IPS-18a (cell line): ENCODE data around the gene OR4S2.

Experiments
- H3K27ac ChIP-seq: one replicate; pipeline ENCODE4 v1.5.1; 2013; ENCODE audit warnings: low read length
- H3K27me3 ChIP-seq: one replicate; pipeline ENCODE4 v1.6.1; 2013; ENCODE audit warnings: mild to moderate bottlenecking, low read length; ENCODE audit not compliant: control insufficient read depth, insufficient read depth
- H3K36me3 ChIP-seq: one replicate; pipeline ENCODE4 v1.6.1; 2013; ENCODE audit warnings: low read depth, low read length; ENCODE audit not compliant: control insufficient read depth
- H3K4me1 ChIP-seq: one replicate; pipeline ENCODE4 v1.6.1; 2013; ENCODE audit warnings: low read depth, low read length; ENCODE audit not compliant: control insufficient read depth
- H3K4me3 ChIP-seq: one replicate; pipeline ENCODE4 v1.5.1; 2013; ENCODE audit warnings: low read length
- H3K9ac ChIP-seq: one replicate; pipeline ENCODE4 v1.6.1; 2013; ENCODE audit warnings: mild to moderate bottlenecking, low read length, moderate library complexity
- H3K9me3 ChIP-seq: one replicate; pipeline ENCODE4 v1.6.1; 2013; ENCODE audit warnings: low read depth, low read length; ENCODE audit not compliant: control insufficient read depth

Gene OR4S2, protein sequence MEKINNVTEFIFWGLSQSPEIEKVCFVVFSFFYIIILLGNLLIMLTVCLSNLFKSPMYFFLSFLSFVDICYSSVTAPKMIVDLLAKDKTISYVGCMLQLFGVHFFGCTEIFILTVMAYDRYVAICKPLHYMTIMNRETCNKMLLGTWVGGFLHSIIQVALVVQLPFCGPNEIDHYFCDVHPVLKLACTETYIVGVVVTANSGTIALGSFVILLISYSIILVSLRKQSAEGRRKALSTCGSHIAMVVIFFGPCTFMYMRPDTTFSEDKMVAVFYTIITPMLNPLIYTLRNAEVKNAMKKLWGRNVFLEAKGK

DNA sequence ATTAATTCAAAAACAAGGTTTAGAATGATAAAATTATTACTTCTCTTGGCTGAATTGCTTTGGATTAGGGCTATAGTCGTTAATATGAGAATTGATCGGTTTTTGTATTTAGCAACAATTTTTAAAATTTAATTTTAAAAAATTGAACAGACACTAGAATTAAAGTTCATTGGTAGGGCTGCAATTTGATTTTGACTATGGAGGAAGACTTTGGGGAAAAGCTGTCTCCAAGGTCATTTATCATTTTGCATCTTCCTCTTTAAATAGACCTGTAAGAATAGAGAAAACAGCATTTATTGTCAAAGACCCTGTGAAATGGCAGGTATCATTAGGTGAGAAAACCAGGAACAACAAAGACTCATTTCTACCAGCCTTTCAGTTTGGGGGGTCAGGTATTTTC lies at the start of gene OR4S2:
TSS of gene OR4S2 (plus strand) at position 301 of the 400 bp plus-strand sequence. CDS start 2,577 bp downstream, outside the sequence.
- Histone ChIP-seq H3K4me1 (no peaks in the 10 kb centered on the region), H3K27me3 (no peaks in the 10 kb centered on the region), H3K27ac (no peak within 1 kb of the TSS), H3K9me3 (peaks cover 30% of the 10 kb centered on the region), H3K9ac (no peak within 1 kb of the TSS), H3K4me3 (no peak within 1 kb of the TSS), H3K36me3 (no peaks in the 10 kb centered on the region)

DNA sequence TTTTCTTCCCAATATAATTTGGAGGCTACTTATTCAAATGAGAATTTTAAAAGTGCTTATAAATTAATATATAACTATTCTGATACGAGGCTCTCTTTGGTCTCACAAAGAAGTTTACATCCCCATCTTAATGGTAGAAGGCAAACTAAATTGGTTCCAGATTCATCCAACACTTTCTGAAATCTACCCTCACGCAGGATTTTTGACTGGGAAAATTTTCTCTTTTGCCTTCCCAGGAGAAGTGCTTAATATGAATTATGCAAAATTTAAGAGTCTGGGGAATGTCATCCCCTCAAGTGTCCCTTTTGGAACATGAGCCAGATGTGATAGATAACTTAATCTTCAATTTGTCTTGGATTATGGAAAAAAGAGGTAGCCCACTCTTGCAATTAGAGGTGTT lies 40.6 kb upstream of the OR4S2 start, which contains the start of gene OR4C11:
TSS of gene OR4C11 (minus strand) at position 101 of the 400 bp plus-strand sequence. CDS start 3,272 bp downstream, outside the sequence.
- H3K36me3 ChIP-seq = no peaks in the 10 kb centered on the region
- no peak within 1 kb of the TSS for H3K4me3 ChIP-seq
- H3K9ac ChIP-seq = no peak within 1 kb of the TSS
- H3K27me3 ChIP-seq = no peaks in the 10 kb centered on the region
- no peak within 1 kb of the TSS for H3K27ac ChIP-seq
- peaks cover 31% of the 10 kb centered on the region for H3K9me3 ChIP-seq
- no peaks in the 10 kb centered on the region for H3K4me1 ChIP-seq

DNA sequence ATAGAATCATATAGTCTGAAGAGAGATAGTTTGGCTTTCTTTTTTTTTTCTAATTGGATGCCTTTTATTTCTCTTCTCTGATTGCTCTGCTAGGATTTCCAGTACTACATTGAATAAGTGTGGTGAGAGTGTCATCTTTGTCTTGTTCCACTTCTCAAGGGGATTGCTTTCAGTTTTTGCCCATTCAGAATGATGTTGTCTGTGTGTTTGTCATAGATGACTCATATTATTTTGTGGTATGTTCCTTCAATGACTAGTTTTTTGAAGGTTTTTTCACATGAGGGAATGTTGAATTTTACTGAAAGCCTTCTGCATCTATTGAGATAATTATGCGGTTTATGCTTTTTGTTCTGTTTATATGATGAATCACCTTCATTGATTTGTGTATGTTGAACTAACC lies 23.6 kb upstream of the OR4S2 start:
- no peak overlapping the region for H3K27ac ChIP-seq

DNA sequence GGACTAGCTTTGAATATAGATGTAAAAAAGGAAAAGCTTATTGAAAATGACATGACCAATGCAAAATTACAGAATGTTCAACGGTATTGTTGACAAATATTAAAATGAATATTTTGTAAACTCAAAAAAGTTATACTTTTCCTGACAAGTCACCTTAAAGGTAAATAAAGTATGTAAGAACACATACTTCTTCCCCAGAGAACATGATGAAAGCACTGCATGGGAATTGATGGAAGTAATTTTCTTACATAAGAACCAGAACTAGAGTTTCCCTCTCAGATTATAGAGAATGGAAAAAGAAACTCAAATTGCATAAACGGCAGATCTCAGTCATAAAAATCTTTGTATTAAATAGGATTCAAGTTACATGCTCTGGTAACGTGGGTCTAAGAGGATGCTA lies 13.3 kb upstream of the OR4S2 start, which contains the start of gene OR4P4:
TSS of gene OR4P4 (plus strand) at position 301 of the 400 bp plus-strand sequence.
- Histone ChIP-seq H3K36me3 (no peaks in the 10 kb centered on the region), H3K4me3 (no peak within 1 kb of the TSS), H3K27ac (no peak within 1 kb of the TSS), H3K4me1 (no peaks in the 10 kb centered on the region), H3K9ac (no peak within 1 kb of the TSS), H3K27me3 (no peaks in the 10 kb centered on the region), H3K9me3 (peaks cover 32% of the 10 kb centered on the region)

More for the DNA sequence above, 23.6 kb upstream of the OR4S2 start:
- Histone ChIP-seq H3K9me3 (peaks cover 8% of the 10 kb centered on the region), H3K36me3 (no peaks in the 10 kb centered on the region), H3K4me3 (no peak overlapping the region), H3K4me1 (no peaks in the 10 kb centered on the region), H3K27me3 (no peaks in the 10 kb centered on the region), H3K9ac (no peak overlapping the region)

DNA sequence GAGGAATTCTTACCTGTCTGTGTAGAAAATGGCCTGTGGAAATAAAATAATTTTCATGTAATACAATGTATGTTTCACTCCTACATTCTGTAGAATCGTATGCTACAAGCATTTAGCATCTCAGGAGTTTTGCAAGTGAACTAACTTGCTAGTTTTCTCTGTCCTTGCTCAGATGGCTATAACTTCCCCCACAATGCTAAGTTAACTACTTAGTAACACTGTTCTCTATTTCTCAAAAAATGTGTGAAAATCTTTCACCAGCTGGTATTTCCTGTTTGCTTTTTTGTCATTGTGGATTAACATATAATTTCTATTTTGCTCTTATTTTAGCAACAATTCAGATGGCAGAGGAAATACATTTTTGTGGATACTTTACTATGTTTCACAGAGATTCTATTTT lies 4.4 kb downstream of the OR4S2 start:
- no peak overlapping the region for H3K9ac ChIP-seq
- H3K4me1 ChIP-seq = no peaks in the 10 kb centered on the region
- no peak overlapping the region for H3K27ac ChIP-seq
- no peak overlapping the region for H3K4me3 ChIP-seq
- no peaks in the 10 kb centered on the region for H3K27me3 ChIP-seq
- H3K9me3 ChIP-seq = peaks cover 42% of the 10 kb centered on the region
- H3K36me3 ChIP-seq = no peaks in the 10 kb centered on the region

DNA sequence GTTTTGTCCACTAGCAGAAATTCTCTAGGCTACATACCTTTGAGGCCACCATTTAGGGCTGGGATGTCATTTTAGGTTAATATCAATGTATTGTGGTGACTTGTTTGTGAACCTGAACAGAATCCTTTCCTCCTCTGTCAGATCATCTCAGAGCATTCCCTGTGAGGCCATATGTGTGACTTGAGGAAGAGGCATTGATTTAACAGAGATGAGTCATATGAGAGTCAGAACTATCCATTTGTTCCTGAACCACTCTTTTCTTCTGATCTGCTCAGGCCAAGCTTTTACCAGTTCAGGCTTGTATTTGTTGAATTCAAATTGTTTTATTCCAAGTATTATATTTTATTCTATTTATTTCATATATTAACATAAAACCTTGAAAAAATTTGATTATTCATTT lies 7.0 kb downstream of the OR4S2 start:
- Histone ChIP-seq H3K9me3 (peaks cover 50% of the 10 kb centered on the region), H3K36me3 (no peaks in the 10 kb centered on the region), H3K9ac (no peak overlapping the region), H3K4me1 (no peaks in the 10 kb centered on the region), H3K27me3 (no peaks in the 10 kb centered on the region), H3K4me3 (no peak overlapping the region), H3K27ac (no peak overlapping the region)

DNA sequence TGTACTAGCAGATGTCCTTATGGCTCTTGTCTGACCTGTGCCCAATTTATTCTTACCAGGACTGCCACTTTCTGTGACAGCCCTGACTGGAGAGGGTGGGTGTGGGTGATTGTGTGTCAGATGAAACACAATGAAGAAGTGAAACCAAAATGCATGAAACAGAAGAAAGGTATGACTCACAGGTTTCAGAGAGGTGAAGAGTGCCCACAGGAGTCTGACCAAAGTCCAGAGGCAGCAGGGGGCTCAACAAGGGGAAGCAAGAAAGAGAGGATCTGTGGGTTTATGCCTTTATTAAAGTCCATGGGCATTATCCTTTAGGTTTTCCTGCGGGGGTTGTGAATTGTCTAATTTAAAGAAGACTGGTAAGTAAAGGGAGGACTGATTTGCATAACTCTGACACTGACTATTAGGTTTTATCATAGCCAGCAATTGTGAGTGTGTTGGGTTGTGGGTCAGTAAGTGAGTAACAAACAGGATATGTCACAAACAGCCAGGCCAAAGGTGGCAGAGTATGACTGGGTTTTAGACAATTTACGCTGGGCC lies 10.0 kb downstream of the OR4S2 start:
- Histone ChIP-seq H3K4me3 (no peak overlapping the region), H3K4me1 (no peaks in the 10 kb centered on the region), H3K27me3 (no peaks in the 10 kb centered on the region), H3K9ac (no peak overlapping the region), H3K27ac (no peak overlapping the region), H3K9me3 (peaks cover 44% of the 10 kb centered on the region), H3K36me3 (no peaks in the 10 kb centered on the region)

DNA sequence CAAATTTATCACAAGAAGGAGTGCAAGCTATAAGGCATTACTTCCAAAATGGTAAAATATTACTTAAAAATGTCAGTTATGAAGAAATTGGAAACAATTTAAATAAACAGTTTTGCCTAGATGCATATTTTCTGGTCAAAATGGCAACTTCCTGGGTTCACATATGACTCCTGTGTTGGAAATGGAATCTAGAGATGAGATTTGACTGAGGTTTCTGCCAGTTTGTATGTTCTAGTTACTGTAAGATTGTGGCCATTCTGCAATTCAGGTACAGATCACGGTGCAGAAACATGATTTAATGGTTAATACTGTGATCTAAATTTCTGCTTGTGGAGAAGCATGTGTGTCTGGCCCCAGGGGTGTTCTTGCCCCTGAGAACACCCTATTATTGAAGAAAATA lies 10.5 kb downstream of the OR4S2 start:
- Histone ChIP-seq H3K27me3 (no peaks in the 10 kb centered on the region), H3K4me3 (no peak overlapping the region), H3K4me1 (no peaks in the 10 kb centered on the region), H3K36me3 (no peaks in the 10 kb centered on the region), H3K27ac (no peak overlapping the region), H3K9me3 (peaks cover 47% of the 10 kb centered on the region), H3K9ac (no peak overlapping the region)

DNA sequence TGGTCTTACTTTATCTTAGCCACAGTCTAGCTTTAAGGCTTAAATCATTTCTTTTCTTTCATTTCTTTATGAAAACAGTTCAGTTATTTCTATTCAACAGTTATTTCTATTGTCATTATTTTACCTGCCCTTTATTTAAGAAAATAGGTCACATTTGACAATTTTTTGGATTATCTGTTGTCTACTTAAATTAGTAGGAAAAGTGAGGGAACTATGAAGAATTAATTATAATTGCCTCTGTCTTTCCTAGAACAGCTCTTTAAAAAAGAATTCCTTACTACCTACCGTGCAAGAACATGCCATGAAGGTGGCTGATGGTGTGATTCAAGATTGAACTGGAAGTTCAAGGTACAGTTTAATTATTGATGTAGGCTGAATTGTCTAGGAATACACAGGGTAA lies 13.8 kb downstream of the OR4S2 start, which contains the start of gene OR4C6:
TSS of gene OR4C6 (plus strand) at position 301 of the 400 bp plus-strand sequence. CDS start 2,966 bp downstream, outside the sequence.
- Histone ChIP-seq H3K27me3 (no peaks in the 10 kb centered on the region), H3K27ac (no peak within 1 kb of the TSS), H3K4me3 (no peak within 1 kb of the TSS), H3K4me1 (no peaks in the 10 kb centered on the region), H3K9ac (no peak within 1 kb of the TSS), H3K9me3 (peaks cover 59% of the 10 kb centered on the region), H3K36me3 (no peaks in the 10 kb centered on the region)

DNA sequence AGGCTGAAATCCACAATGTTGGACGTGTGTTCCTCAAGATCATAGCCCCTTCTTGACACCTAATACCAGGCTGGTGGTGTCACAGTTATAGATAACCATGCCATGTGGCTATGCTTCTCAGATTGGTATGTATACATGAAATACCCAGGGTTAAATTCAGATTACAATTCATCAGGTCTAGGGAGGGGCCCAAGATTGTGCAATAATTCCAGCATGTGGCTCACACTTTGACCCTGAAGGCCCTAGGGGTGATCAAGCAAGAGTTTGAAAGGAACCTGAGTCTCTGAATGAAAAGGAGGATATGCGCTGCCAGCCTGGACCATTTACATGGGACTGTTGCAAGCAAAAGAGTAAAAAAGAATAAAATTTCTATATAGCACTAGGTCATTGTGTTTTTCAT lies 21.2 kb downstream of the OR4S2 start:
- no peak overlapping the region for H3K9ac ChIP-seq
- H3K9me3 ChIP-seq = peaks cover 45% of the 10 kb centered on the region
- no peak overlapping the region for H3K4me3 ChIP-seq
- no peaks in the 10 kb centered on the region for H3K4me1 ChIP-seq
- H3K36me3 ChIP-seq = no peaks in the 10 kb centered on the region
- H3K27ac ChIP-seq = no peak overlapping the region
- H3K27me3 ChIP-seq = no peaks in the 10 kb centered on the region

DNA sequence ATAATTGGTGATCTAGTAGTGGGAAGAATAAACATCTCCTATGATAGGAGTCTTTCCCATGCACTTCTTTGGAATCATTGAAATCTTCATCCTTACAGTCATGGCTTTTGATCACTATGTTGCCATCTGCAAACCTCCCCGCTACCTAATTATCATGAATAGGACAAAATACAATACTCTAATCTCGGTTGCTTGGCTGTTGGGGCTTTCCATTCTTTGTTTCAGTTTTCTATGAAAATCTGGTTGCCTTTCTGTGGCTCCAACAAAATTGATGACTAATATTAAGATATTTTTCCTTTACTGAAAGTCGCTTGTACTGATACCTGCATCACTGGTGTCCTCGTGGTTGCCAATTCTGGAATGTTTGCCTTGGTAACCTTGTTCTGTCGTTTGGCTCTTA lies 25.7 kb downstream of the OR4S2 start:
- Histone ChIP-seq H3K27me3 (no peaks in the 10 kb centered on the region), H3K36me3 (no peaks in the 10 kb centered on the region), H3K4me3 (no peak overlapping the region), H3K4me1 (no peaks in the 10 kb centered on the region), H3K9ac (no peak overlapping the region), H3K9me3 (peaks cover 33% of the 10 kb centered on the region), H3K27ac (no peak overlapping the region)

DNA sequence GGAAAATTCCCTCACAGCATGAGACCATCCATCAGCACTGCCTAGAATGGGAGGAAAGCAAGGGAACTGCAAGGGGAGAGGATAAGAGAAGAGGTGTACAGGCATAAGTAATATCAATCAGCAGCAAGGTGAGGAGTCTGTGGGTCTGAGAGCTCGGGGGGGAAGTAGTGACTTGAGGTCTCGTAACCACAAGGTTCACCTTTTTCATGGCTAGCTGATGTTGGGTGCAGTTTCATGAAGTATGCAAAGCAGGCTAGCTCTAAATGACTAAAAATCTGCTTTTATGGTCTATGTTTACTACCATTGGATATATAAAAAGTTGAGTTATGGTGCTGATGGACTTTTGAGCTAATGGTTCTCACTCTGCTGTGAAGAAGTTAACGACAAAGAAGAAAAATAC lies 49.7 kb downstream of the OR4S2 start:
- Histone ChIP-seq H3K4me3 (no peak overlapping the region), H3K4me1 (no peaks in the 10 kb centered on the region), H3K36me3 (no peaks in the 10 kb centered on the region), H3K27ac (no peak overlapping the region), H3K27me3 (no peaks in the 10 kb centered on the region), H3K9me3 (peaks cover 65% of the 10 kb centered on the region), H3K9ac (no peak overlapping the region)
